ENCODE measurements around the gene FBXW10. TPM values are rescaled to one million over a fixed set of nuclear protein-coding genes. Genes with fewer than 3 reads are reported as not detected.
"Not testable (repeated sequence)": the region's sequence is repeated elsewhere in the genome, so short reads cannot be mapped to it uniquely, and the experiment has no call there.

The FBXW10 gene
- total and polyA plus RNA-seq, 2 of the 8 experiments (the other 6 are each of a cell fraction or from before 2014, with no cell fraction given) = not detected

DNA sequence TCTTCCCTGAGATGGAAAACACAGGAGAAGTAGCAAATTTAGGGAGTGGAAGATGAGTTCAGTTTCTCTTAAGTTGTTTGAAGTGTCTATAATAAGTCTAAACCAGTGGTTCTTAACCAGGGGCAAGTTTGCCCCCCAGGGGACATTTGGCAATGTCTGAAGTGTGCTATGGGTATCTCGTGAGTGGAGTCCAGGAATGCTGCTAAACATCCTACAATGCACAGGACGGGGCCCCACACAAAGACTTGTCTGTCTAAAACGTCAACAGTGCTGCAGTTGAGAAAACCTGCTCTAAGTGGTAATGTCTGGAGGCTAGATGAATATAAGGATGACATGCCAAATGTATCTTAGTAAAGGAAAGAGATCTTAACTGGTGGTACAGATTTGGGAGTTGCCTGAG is 37.9 kb upstream of the FBXW10 start:
- H3K4me2 ChIP-seq (ENCODE audit: insufficient read depth in 1 of 2, low read depth in 2 of 2, low read length in 2 of 2); H3K9ac ChIP-seq (replicated peaks in 1 of 4; ENCODE audit: extremely low read depth in 1 of 4, low read depth in 3 of 4, low read length in 3 of 4); CTCF ChIA-PET (ENCODE audit: partially characterized antibody); H2BK12ac ChIP-seq (ENCODE audit: low read depth, low read length); H3K56ac ChIP-seq (replicated peaks; ENCODE audit: insufficient read length, low read depth, low read length); H4K8ac ChIP-seq (ENCODE audit: extremely low read depth, insufficient read depth, low read length); H2AFZ ChIP-seq (ENCODE audit: low read length); FAIRE-seq; H2BK15ac ChIP-seq (ENCODE audit: low read length); H3K79me2 ChIP-seq (ENCODE audit: control insufficient read depth in 1 of 2, insufficient read depth in 2 of 2, low read length in 2 of 2); H4K5ac ChIP-seq (ENCODE audit: insufficient read length, low read depth, low read length); H2AK5ac ChIP-seq (ENCODE audit: low read depth, low read length); H4K91ac ChIP-seq (replicated peaks; ENCODE audit: insufficient read length, low read length); H3K9me3 ChIP-seq (ENCODE audit: insufficient read depth in 2 of 2, low read depth in 1 of 2, low read length in 1 of 2); POLR2A ChIA-PET (ENCODE audit: partially characterized antibody); H3K23me2 ChIP-seq (ENCODE audit: low read depth, low read length); H3K23ac ChIP-seq (ENCODE audit: insufficient read length); H3K4ac ChIP-seq (replicated peaks; ENCODE audit: insufficient read length, low read depth, low read length); H3K27me3 ChIP-seq (replicated peaks in 1 of 4; ENCODE audit: control insufficient read depth in 3 of 4, extremely low read depth in 1 of 4, insufficient read depth in 3 of 4, low read length in 3 of 4); H2BK5ac ChIP-seq (ENCODE audit: low read depth, low read length); H3K14ac ChIP-seq (ENCODE audit: insufficient read length); H2BK120ac ChIP-seq (replicated peaks; ENCODE audit: low read depth, low read length); H3K36me3 ChIP-seq (ENCODE audit: control insufficient read depth in 2 of 4, insufficient read depth in 4 of 4, low read length in 3 of 4); H3K27ac ChIP-seq (ENCODE audit: low read depth, low read length); H3K79me1 ChIP-seq (ENCODE audit: low read depth, low read length); H3K4me3 ChIP-seq (ENCODE audit: extremely low read depth in 1 of 4, insufficient read depth in 2 of 4, low read depth in 3 of 4, low read length in 4 of 4); DNase-seq (ENCODE audit: low read depth in 1 of 2, low spot score in 2 of 2); H4K20me1 ChIP-seq (replicated peaks in 1 of 2; ENCODE audit: control insufficient read depth in 1 of 2, insufficient read depth in 2 of 2, low read length in 2 of 2); H3K4me1 ChIP-seq (replicated peaks in 1 of 4; ENCODE audit: control insufficient read depth in 3 of 4, insufficient read depth in 4 of 4, low read length in 3 of 4); H2BK20ac ChIP-seq (ENCODE audit: low read length); H3K18ac ChIP-seq (ENCODE audit: extremely low read depth, low read length): not testable (repeated sequence)
- WGBS, 2 experiments (ENCODE audit: extremely low coverage in 1 of 2, insufficient coverage in 1 of 2, insufficient read length in 1 of 2, insufficient replicate concordance in 2 of 2, low coverage in 1 of 2, low lambda C conversion rate in 2 of 2, missing lambda C conversion rate in 1 of 2) = 89% methylated on average over 3 of the region's 3 CpGs; no CpG with 5 or more reads in 1 of the 2 experiments

- H3K36me3 ChIP-seq (ENCODE audit: control insufficient read depth in 2 of 4, insufficient read depth in 4 of 4, low read length in 3 of 4); H3K9me3 ChIP-seq (ENCODE audit: insufficient read depth in 2 of 2, low read depth in 1 of 2, low read length in 1 of 2); H3K18ac ChIP-seq (ENCODE audit: extremely low read depth, low read length); POLR2A ChIA-PET (ENCODE audit: partially characterized antibody); H3K27ac ChIP-seq (ENCODE audit: low read depth, low read length); H3K56ac ChIP-seq (replicated peaks; ENCODE audit: insufficient read length, low read depth, low read length); H4K20me1 ChIP-seq (replicated peaks in 1 of 2; ENCODE audit: control insufficient read depth in 1 of 2, insufficient read depth in 2 of 2, low read length in 2 of 2); H3K4ac ChIP-seq (replicated peaks; ENCODE audit: insufficient read length, low read depth, low read length); H3K4me2 ChIP-seq (ENCODE audit: insufficient read depth in 1 of 2, low read depth in 2 of 2, low read length in 2 of 2); H2BK20ac ChIP-seq (ENCODE audit: low read length); CTCF ChIA-PET (ENCODE audit: partially characterized antibody); H3K4me3 ChIP-seq (ENCODE audit: extremely low read depth in 1 of 4, insufficient read depth in 2 of 4, low read depth in 3 of 4, low read length in 4 of 4); H2BK5ac ChIP-seq (ENCODE audit: low read depth, low read length); H3K14ac ChIP-seq (ENCODE audit: insufficient read length); H4K5ac ChIP-seq (ENCODE audit: insufficient read length, low read depth, low read length); H3K9ac ChIP-seq (replicated peaks in 1 of 4; ENCODE audit: extremely low read depth in 1 of 4, low read depth in 3 of 4, low read length in 3 of 4); H2AFZ ChIP-seq (ENCODE audit: low read length); H4K8ac ChIP-seq (ENCODE audit: extremely low read depth, insufficient read depth, low read length); H3K23me2 ChIP-seq (ENCODE audit: low read depth, low read length); H3K79me1 ChIP-seq (ENCODE audit: low read depth, low read length); H3K4me1 ChIP-seq (replicated peaks in 1 of 4; ENCODE audit: control insufficient read depth in 3 of 4, insufficient read depth in 4 of 4, low read length in 3 of 4); H3K79me2 ChIP-seq (ENCODE audit: control insufficient read depth in 1 of 2, insufficient read depth in 2 of 2, low read length in 2 of 2); DNase-seq (ENCODE audit: low read depth in 1 of 2, low spot score in 2 of 2); H2AK5ac ChIP-seq (ENCODE audit: low read depth, low read length); H2BK120ac ChIP-seq (replicated peaks; ENCODE audit: low read depth, low read length); H2BK15ac ChIP-seq (ENCODE audit: low read length); H3K23ac ChIP-seq (ENCODE audit: insufficient read length); FAIRE-seq; H4K91ac ChIP-seq (replicated peaks; ENCODE audit: insufficient read length, low read length); H2BK12ac ChIP-seq (ENCODE audit: low read depth, low read length); H3K27me3 ChIP-seq (replicated peaks in 1 of 4; ENCODE audit: control insufficient read depth in 3 of 4, extremely low read depth in 1 of 4, insufficient read depth in 3 of 4, low read length in 3 of 4): not testable (repeated sequence)
- WGBS, 2 experiments (ENCODE audit: extremely low coverage in 1 of 2, insufficient coverage in 1 of 2, insufficient read length in 1 of 2, insufficient replicate concordance in 2 of 2, low coverage in 1 of 2, low lambda C conversion rate in 2 of 2, missing lambda C conversion rate in 1 of 2) = 92% methylated on average over 3 of the region's 3 CpGs; no CpG with 5 or more reads in 1 of the 2 experiments
Observed at GRCh38 chr17:18708215-18708614, 35.6 kb upstream of the FBXW10 start.
